OCI-M1 (cell line): ENCODE results near the gene BTBD9.

ENCODE experiments used
- DNase-seq: peaks from one replicate; lab custom pipeline; 2025; lab: John Stamatoyannopoulos, UW

Gene BTBD9

GRCh38 chr6:38176797-38177751, 462.7 kb downstream of the BTBD9 start:
- no peak for DNase-seq

GRCh38 chr6:38175786-38176185, 463.9 kb downstream of the BTBD9 start:
- DNase-seq, result no peak

- DNase-seq, result no peak
Measured at GRCh38 chr6:38174806-38175495, 464.8 kb downstream of the BTBD9 start.

- DNase-seq, result no peak
Measured at GRCh38 chr6:38174315-38174714, 465.4 kb downstream of the BTBD9 start.

GRCh38 chr6:38173909-38174308, 465.8 kb downstream of the BTBD9 start:
- DNase-seq, result no peak

- no peak for DNase-seq
Measured at GRCh38 chr6:38172739-38173410, 466.9 kb downstream of the BTBD9 start.

- DNase-seq, result no peak
Measured at GRCh38 chr6:38171997-38172738, 467.6 kb downstream of the BTBD9 start.

GRCh38 chr6:38170666-38171355, 468.9 kb downstream of the BTBD9 start:
- no peak for DNase-seq

- DNase-seq, result no peak
Measured at GRCh38 chr6:38169977-38170526, 469.7 kb downstream of the BTBD9 start.

- no peak for DNase-seq
Measured at GRCh38 chr6:38169221-38169976, 470.3 kb downstream of the BTBD9 start.

- DNase-seq, result no peak
Measured at GRCh38 chr6:38168699-38169098, 471.0 kb downstream of the BTBD9 start.

GRCh38 chr6:38168126-38168525, 471.6 kb downstream of the BTBD9 start:
- DNase-seq, result no peak

GRCh38 chr6:38167598-38167997, 472.1 kb downstream of the BTBD9 start:
- DNase-seq, result no peak

- no peak for DNase-seq
Measured at GRCh38 chr6:38166411-38167240, 473.1 kb downstream of the BTBD9 start.

- DNase-seq, result no peak
Measured at GRCh38 chr6:38164671-38165108, 475.0 kb downstream of the BTBD9 start.

GRCh38 chr6:38164131-38164481, 475.6 kb downstream of the BTBD9 start:
- no peak for DNase-seq

- DNase-seq, result no peak
Measured at GRCh38 chr6:38163186-38164130, 476.3 kb downstream of the BTBD9 start.

- no peak for DNase-seq
Measured at GRCh38 chr6:38162493-38163185, 477.1 kb downstream of the BTBD9 start.
